ENCODE results near the gene RASAL1. TPM values are rescaled to one million over a fixed set of nuclear protein-coding genes. Genes with fewer than 3 reads are reported as not detected.

Gene RASAL1
- total RNA-seq, 1 donor = not detected

- H3K79me2 ChIP-seq (ENCODE audit: insufficient read depth, low read length) = peaks cover 61% of the 10 kb centered on the region
Measured at GRCh38 chr12:113183030-113183589, 47.5 kb upstream of the RASAL1 start.

GRCh38 chr12:113181975-113182374 is 46.4 kb upstream of the RASAL1 start:
- H2AFZ ChIP-seq (ENCODE audit: low read length) = no peak overlapping the region
- H3K9me3 ChIP-seq (ENCODE audit: low read depth, low read length) = peaks cover 2% of the 10 kb centered on the region
- H3K36me3 ChIP-seq (ENCODE audit: insufficient read depth, low read length) = peaks cover 48% of the 10 kb centered on the region
- TF ChIP-seq CTCF (IDR thresholded peaks at IDR 0.05; ENCODE audit: extremely low read depth, low read depth, low read length) = no peak
- no peak overlapping the region for H3K27ac ChIP-seq (ENCODE audit: low read depth, low read length)
- no peak overlapping the region for H3K4me3 ChIP-seq (ENCODE audit: insufficient read depth, low read length)
- DNase-seq (ENCODE audit: insufficient read length, low spot score, missing footprints) = no peak
- no peaks in the 10 kb centered on the region for H3K27me3 ChIP-seq (ENCODE audit: insufficient read depth, low read length)
- H3K4me2 ChIP-seq (ENCODE audit: insufficient read depth, low read length) = no peak overlapping the region
- H3K4me1 ChIP-seq (ENCODE audit: insufficient read depth, low read length) = peaks cover 11% of the 10 kb centered on the region
- peaks cover 9% of the 10 kb centered on the region for H4K20me1 ChIP-seq (ENCODE audit: insufficient read depth, low read length)
- H3K79me2 ChIP-seq (ENCODE audit: insufficient read depth, low read length) = peaks cover 55% of the 10 kb centered on the region

More at GRCh38 chr12:113183030-113183589, 47.5 kb upstream of the RASAL1 start:
- no peak for DNase-seq (ENCODE audit: insufficient read length, low spot score, missing footprints)
- Histone ChIP-seq H3K4me2 (ENCODE audit: insufficient read depth, low read length) (no peak overlapping the region), H3K4me1 (ENCODE audit: insufficient read depth, low read length) (peaks cover 11% of the 10 kb centered on the region), H2AFZ (ENCODE audit: low read length) (no peak overlapping the region), H3K4me3 (ENCODE audit: insufficient read depth, low read length) (no peak overlapping the region), H3K9me3 (ENCODE audit: low read depth, low read length) (no peaks in the 10 kb centered on the region), H3K27me3 (ENCODE audit: insufficient read depth, low read length) (no peaks in the 10 kb centered on the region), H3K27ac (ENCODE audit: low read depth, low read length) (no peak overlapping the region), H4K20me1 (ENCODE audit: insufficient read depth, low read length) (peaks cover 9% of the 10 kb centered on the region), H3K36me3 (ENCODE audit: insufficient read depth, low read length) (peaks cover 40% of the 10 kb centered on the region)
- no peak for TF ChIP-seq CTCF (IDR thresholded peaks at IDR 0.05; ENCODE audit: extremely low read depth, low read depth, low read length)

- Histone ChIP-seq H3K4me3 (ENCODE audit: insufficient read depth, low read length) (no peak overlapping the region), H2AFZ (ENCODE audit: low read length) (no peak overlapping the region), H3K4me1 (ENCODE audit: insufficient read depth, low read length) (peaks cover 3% of the 10 kb centered on the region), H3K27ac (ENCODE audit: low read depth, low read length) (no peak overlapping the region), H3K9me3 (ENCODE audit: low read depth, low read length) (peaks cover 4% of the 10 kb centered on the region), H4K20me1 (ENCODE audit: insufficient read depth, low read length) (peaks cover 5% of the 10 kb centered on the region), H3K79me2 (ENCODE audit: insufficient read depth, low read length) (peaks cover 41% of the 10 kb centered on the region), H3K27me3 (ENCODE audit: insufficient read depth, low read length) (no peaks in the 10 kb centered on the region), H3K4me2 (ENCODE audit: insufficient read depth, low read length) (no peak overlapping the region), H3K36me3 (ENCODE audit: insufficient read depth, low read length) (peaks cover 50% of the 10 kb centered on the region)
- DNase-seq (ENCODE audit: insufficient read length, low spot score, missing footprints) = no peak
- no peak for TF ChIP-seq CTCF (IDR thresholded peaks at IDR 0.05; ENCODE audit: extremely low read depth, low read depth, low read length)
Measured at GRCh38 chr12:113180333-113180732, 44.8 kb upstream of the RASAL1 start.

GRCh38 chr12:113179023-113179422 is 43.5 kb upstream of the RASAL1 start:
- Histone ChIP-seq H3K4me2 (ENCODE audit: insufficient read depth, low read length) (no peak overlapping the region), H3K27ac (ENCODE audit: low read depth, low read length) (no peak overlapping the region), H3K4me3 (ENCODE audit: insufficient read depth, low read length) (no peak overlapping the region), H2AFZ (ENCODE audit: low read length) (no peak overlapping the region), H3K79me2 (ENCODE audit: insufficient read depth, low read length) (peaks cover 37% of the 10 kb centered on the region), H3K27me3 (ENCODE audit: insufficient read depth, low read length) (no peaks in the 10 kb centered on the region), H3K36me3 (ENCODE audit: insufficient read depth, low read length) (peaks cover 56% of the 10 kb centered on the region), H3K4me1 (ENCODE audit: insufficient read depth, low read length) (peaks cover under 1% of the 10 kb centered on the region), H3K9me3 (ENCODE audit: low read depth, low read length) (peaks cover 4% of the 10 kb centered on the region), H4K20me1 (ENCODE audit: insufficient read depth, low read length) (peaks cover 8% of the 10 kb centered on the region)
- no peak for TF ChIP-seq CTCF (IDR thresholded peaks at IDR 0.05; ENCODE audit: extremely low read depth, low read depth, low read length)
- DNase-seq (ENCODE audit: insufficient read length, low spot score, missing footprints) = no peak

Measured in osteoblast (primary cell).